HL-60 (cell line): Measurements from ENCODE around the gene ZBTB44.

ENCODE experiments used
- DNase-seq, 2 experiments: peaks; one replicate each; pipeline ENCODE4 v3.0.0-alpha.2; 2010 to 2020; ENCODE audit warnings: low read depth in 1 of 2, low spot score in 1 of 2
- H3K27ac ChIP-seq: fragments of 250-450 bp; sonication (Bioruptor Pico); replicated peaks from 2 replicates; pipeline ENCODE4 v1.5.1; 2020; ENCODE audit warnings: mild to moderate bottlenecking, moderate library complexity
- H3K27me3 ChIP-seq: fragments of 250-450 bp; sonication (Bioruptor Pico); 2 replicates; pipeline ENCODE4 v1.5.1; 2021; ENCODE audit warnings: mild to moderate bottlenecking, moderate library complexity; ENCODE audit not compliant: insufficient read depth, poor library complexity, severe bottlenecking
- H3K4me3 ChIP-seq: replicated peaks from 2 replicates; pipeline ENCODE4 v1.5.1; 2011; ENCODE audit warnings: mild to moderate bottlenecking, control low read depth, low read length; ENCODE audit not compliant: insufficient read depth
- CTCF ChIP-seq: IDR thresholded peaks from one replicate; pipeline ENCODE4 v1.5.1; 2011; ENCODE audit warnings: low read length, control low read depth, inconsistent platforms; ENCODE audit not compliant: insufficient read depth
- GABPA ChIP-seq: IDR thresholded peaks from 2 replicates; pipeline ENCODE4 v1.6.1; 2012; ENCODE audit warnings: low read depth
- POLR2AphosphoS5 ChIP-seq: IDR thresholded peaks from 2 replicates; pipeline ENCODE4 v1.6.1; 2012; ENCODE audit warnings: low read depth
- REST ChIP-seq: IDR thresholded peaks from 2 replicates; pipeline ENCODE4 v1.6.1; 2012; ENCODE audit warnings: low read depth; ENCODE audit not compliant: insufficient replicate concordance
- SPI1 ChIP-seq: IDR thresholded peaks from 2 replicates; pipeline ENCODE4 v1.6.1; 2012; ENCODE audit warnings: low read depth, mild to moderate bottlenecking, borderline replicate concordance

The ZBTB44 gene

GRCh38 chr11:130304651-130305050 is 10.1 kb downstream of the ZBTB44 start:
- no peak for DNase-seq
- no peak for TF ChIP-seq SPI1
- no peak for TF ChIP-seq REST
- no peak for TF ChIP-seq CTCF
- TF ChIP-seq POLR2AphosphoS5: no peak
- no peak for TF ChIP-seq GABPA
- Histone ChIP-seq H3K27ac (no peak overlapping the region), H3K27me3 (no peaks in the 10 kb centered on the region), H3K4me3 (no peak overlapping the region)

- Histone ChIP-seq H3K27me3 (no peaks in the 10 kb centered on the region), H3K4me3 (no peak overlapping the region), H3K27ac (no peak overlapping the region)
- no peak for DNase-seq
- TF ChIP-seq REST (no peak), CTCF (no peak), GABPA (no peak), POLR2AphosphoS5 (no peak), SPI1 (no peak)
These were observed 13.7 kb downstream of the ZBTB44 start for GRCh38 chr11:130301002-130301401.

GRCh38 chr11:130300567-130300966 is 14.2 kb downstream of the ZBTB44 start:
- Histone ChIP-seq H3K4me3 (no peak overlapping the region), H3K27me3 (no peaks in the 10 kb centered on the region), H3K27ac (no peak overlapping the region)
- DNase-seq: no peak
- no peak for TF ChIP-seq REST
- no peak for TF ChIP-seq GABPA
- TF ChIP-seq SPI1: no peak
- no peak for TF ChIP-seq POLR2AphosphoS5
- TF ChIP-seq CTCF: no peak
